K562 (cell line): ENCODE results near the gene MT1X. TPM values are rescaled to one million over a fixed set of nuclear protein-coding genes. Genes with fewer than 3 reads are reported as not detected.
A peak's percentile ranks its signal among the peaks of the same experiment; 100 is the strongest.

Experiments
- BCL6 ChIP-seq: fragments of 250-450 bp; sonication (Bioruptor Pico); IDR thresholded peaks from 2 replicates; pipeline ENCODE4 v1.4.0; 2020
- CREB1 ChIP-seq, 2 experiments: sonication (generic) in 1 of 2; formaldehyde crosslinking in 1 of 2; IDR thresholded peaks; 2 replicates each; pipeline versions ENCODE4 v1.6.1 to v1.8.0; 2012 to 2022; ENCODE audit warnings: inconsistent platforms in 1 of 2, mild to moderate bottlenecking in 1 of 2, missing genetic modification reagents in 1 of 2, moderate library complexity in 1 of 2
- CTBP1 ChIP-seq: fragments of 450-650 bp; IDR thresholded peaks from 2 replicates; pipeline ENCODE4 v1.6.1; 2016; ENCODE audit warnings: borderline replicate concordance
- CXXC5 ChIP-seq: fragments of 250-450 bp; sonication (Bioruptor Pico); IDR thresholded peaks from 2 replicates; pipeline ENCODE4 v1.8.0; 2022; ENCODE audit warnings: inconsistent platforms, mild to moderate bottlenecking, moderate library complexity
- HDAC8 ChIP-seq: fragments of 450-650 bp; IDR thresholded peaks from 2 replicates; pipeline ENCODE4 v1.6.1; 2016; ENCODE audit warnings: mild to moderate bottlenecking, missing genetic modification characterization, moderate library complexity, missing compliant biosample characterization
- MCM2 ChIP-seq: fragments of 450-650 bp; IDR thresholded peaks from 2 replicates; pipeline ENCODE4 v1.6.1; 2017; ENCODE audit warnings: low read depth, mild to moderate bottlenecking
- MECOM ChIP-seq: fragments of 250-450 bp; sonication (Bioruptor Pico); IDR thresholded peaks from 2 replicates; pipeline ENCODE4 v1.8.0; 2022; ENCODE audit warnings: inconsistent platforms
- NEUROD1 ChIP-seq: fragments of 150-350 bp; IDR thresholded peaks from 2 replicates; pipeline ENCODE4 v1.6.1; 2014; ENCODE audit warnings: borderline replicate concordance, low read length, low read depth; ENCODE audit not compliant: partially characterized antibody
- PREB ChIP-seq: sonication (generic); formaldehyde crosslinking; IDR thresholded peaks from 2 replicates; pipeline ENCODE4 v1.8.1; 2023; ENCODE audit warnings: mild to moderate bottlenecking, missing genetic modification reagents
- RCOR1 ChIP-seq, 2 experiments: IDR thresholded peaks; 2 replicates each; pipeline ENCODE4 v1.6.1; 2012; ENCODE audit warnings: low read depth in 2 of 2, low read length in 2 of 2, borderline replicate concordance in 1 of 2, improper control_type of control experiment in 1 of 2
- SUPT5H ChIP-seq: fragments of 450-650 bp; IDR thresholded peaks from 2 replicates; pipeline ENCODE4 v1.6.1; 2016
- TBP ChIP-seq: optimal IDR thresholded peaks from 2 replicates; pipeline ENCODE3; 2011; ENCODE audit warnings: low read depth, low read length, improper control_type of control experiment
- ZNF175 ChIP-seq: fragments of 200-800 bp; sonication (Bioruptor generic); IDR thresholded peaks from 2 replicates; pipeline ENCODE4 v1.6.1; 2016; ENCODE audit warnings: low read depth, mild to moderate bottlenecking, missing genetic modification characterization, missing compliant biosample characterization
- ZNF212 ChIP-seq: fragments of 450-650 bp; formaldehyde crosslinking; IDR thresholded peaks from 2 replicates; pipeline ENCODE4 v1.4.0; 2020; ENCODE audit warnings: mild to moderate bottlenecking
- ZNF282 ChIP-seq: sonication (generic); formaldehyde crosslinking; IDR thresholded peaks from 2 replicates; pipeline ENCODE4 v1.8.1; 2023; ENCODE audit warnings: missing genetic modification reagents
- ZNF668 ChIP-seq: fragments of 250-450 bp; sonication (Bioruptor Pico); IDR thresholded peaks from 2 replicates; pipeline ENCODE4 v1.8.0; 2022; ENCODE audit warnings: mild to moderate bottlenecking, inconsistent platforms
- ZNF740 ChIP-seq, 3 experiments: fragments of 200-800 bp in 1 of 3; sonication (Bioruptor generic) in 1 of 3; sonication (generic) in 1 of 3; formaldehyde crosslinking in 1 of 3; IDR thresholded peaks; 2 replicates each; pipeline versions ENCODE4 v1.6.1 to v1.8.0; 2016 to 2022; ENCODE audit warnings: mild to moderate bottlenecking in 2 of 3, missing compliant biosample characterization in 2 of 3, missing genetic modification characterization in 2 of 3, missing genetic modification reagents in 1 of 3
- ZSCAN29 ChIP-seq: fragments of 450-650 bp; IDR thresholded peaks from 2 replicates; pipeline ENCODE4 v1.6.1; 2017
- polyA plus RNA-seq, 8 experiments: library from polyadenylated mRNA; depleted of rRNA in 4 of 8; stranded (reverse) in 5 of 8; unstranded in 3 of 8; fragments of >200 nt; fragmentation: Nextera tagmentation in 2 of 8; fragmentation: Illumina TruSeq in 1 of 8; extraction: Ambion mirVana in 2 of 8; extraction: Trizol in 1 of 8; gene quantifications; 2 replicates each; pipeline versions ENCODE4 v1.2.1 to v1.2.3, GENCODE V29; 2011 to 2014; ENCODE audit warnings: inconsistent platforms in 1 of 8, missing spikeins in 1 of 8
- total RNA-seq, 7 experiments: library from RNA; depleted of rRNA in 6 of 7; stranded (reverse); fragments of >200 nt in 6 of 7; fragmentation: Illumina TruSeq in 2 of 7; extraction: Trizol in 2 of 7; gene quantifications; 2 replicates each; pipeline versions ENCODE4 v1.2.1 to v1.2.3, GENCODE V29; 2011 to 2021; ENCODE audit warnings: low replicate concordance in 1 of 7
- TF ChIP-seq, protein P1 (sequence below): sonication (generic); formaldehyde crosslinking; IDR thresholded peaks from 2 replicates; pipeline ENCODE4 v1.8.1; 2023; ENCODE audit warnings: mild to moderate bottlenecking, missing genetic modification reagents
- TF ChIP-seq, protein P2 (sequence below): fragments of 200-800 bp; sonication (Bioruptor generic); IDR thresholded peaks from 2 replicates; pipeline ENCODE4 v1.6.1; 2017; ENCODE audit warnings: missing genetic modification characterization, missing compliant biosample characterization

MT1X gene
- total and polyA plus RNA-seq, 9 of the 15 experiments (the other 6 are each of a cell fraction or from before 2014, with no cell fraction given), result 4.9 to 22.8 (median 8.7) TPM

- TF ChIP-seq, protein P1, sequence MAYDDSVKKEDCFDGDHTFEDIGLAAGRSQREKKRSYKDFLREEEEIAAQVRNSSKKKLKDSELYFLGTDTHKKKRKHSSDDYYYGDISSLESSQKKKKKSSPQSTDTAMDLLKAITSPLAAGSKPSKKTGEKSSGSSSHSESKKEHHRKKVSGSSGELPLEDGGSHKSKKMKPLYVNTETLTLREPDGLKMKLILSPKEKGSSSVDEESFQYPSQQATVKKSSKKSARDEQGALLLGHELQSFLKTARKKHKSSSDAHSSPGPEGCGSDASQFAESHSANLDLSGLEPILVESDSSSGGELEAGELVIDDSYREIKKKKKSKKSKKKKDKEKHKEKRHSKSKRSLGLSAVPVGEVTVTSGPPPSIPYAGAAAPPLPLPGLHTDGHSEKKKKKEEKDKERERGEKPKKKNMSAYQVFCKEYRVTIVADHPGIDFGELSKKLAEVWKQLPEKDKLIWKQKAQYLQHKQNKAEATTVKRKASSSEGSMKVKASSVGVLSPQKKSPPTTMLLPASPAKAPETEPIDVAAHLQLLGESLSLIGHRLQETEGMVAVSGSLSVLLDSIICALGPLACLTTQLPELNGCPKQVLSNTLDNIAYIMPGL (CRISPR knock-in tag), result peak; percentile 24; the same call in 1 of the 2 replicates
- TF ChIP-seq ZNF668 (CRISPR knock-in tag) (no peak), ZNF212 (CRISPR knock-in tag) (no peak), SUPT5H (peak; percentile 94), RCOR1 (IDR thresholded peaks at IDR 0.05; ENCODE audit: borderline replicate concordance in 1 of 2, low read depth in 2 of 2, low read length in 2 of 2) (peak in 1 of 2 experiments; percentile 56; a peak in 2 of 4 replicates), BCL6 (CRISPR knock-in tag) (no peak), ZNF740 (CRISPR knock-in tag; IDR thresholded peaks at IDR 0.05) (no peak), ZNF740 (tag; IDR thresholded peaks at IDR 0.05) (peak in 1 of 2 experiments; percentile 23; a peak in 1 of 4 replicates), MCM2 (no peak), MECOM (CRISPR knock-in tag) (no peak), NEUROD1 (peak; percentile 20), CREB1 (IDR thresholded peaks at IDR 0.05) (peak; percentile 79), CREB1 (CRISPR knock-in tag; IDR thresholded peaks at IDR 0.05) (peak; percentile 77), TBP (peak; percentile 56), CTBP1 (peak; percentile 76; the same call in 1 of the 2 replicates), HDAC8 (tag) (0 out of 2 replicates have a peak, but pooled peaks have one; percentile 56), ZNF175 (CRISPR knock-in tag) (peak; percentile 17; the same call in 1 of the 2 replicates), PREB (CRISPR knock-in tag) (no peak), ZNF282 (CRISPR knock-in tag) (peak; percentile 83), CXXC5 (CRISPR knock-in tag) (peak; percentile 93), ZSCAN29 (no peak)
- TF ChIP-seq, protein P2, sequence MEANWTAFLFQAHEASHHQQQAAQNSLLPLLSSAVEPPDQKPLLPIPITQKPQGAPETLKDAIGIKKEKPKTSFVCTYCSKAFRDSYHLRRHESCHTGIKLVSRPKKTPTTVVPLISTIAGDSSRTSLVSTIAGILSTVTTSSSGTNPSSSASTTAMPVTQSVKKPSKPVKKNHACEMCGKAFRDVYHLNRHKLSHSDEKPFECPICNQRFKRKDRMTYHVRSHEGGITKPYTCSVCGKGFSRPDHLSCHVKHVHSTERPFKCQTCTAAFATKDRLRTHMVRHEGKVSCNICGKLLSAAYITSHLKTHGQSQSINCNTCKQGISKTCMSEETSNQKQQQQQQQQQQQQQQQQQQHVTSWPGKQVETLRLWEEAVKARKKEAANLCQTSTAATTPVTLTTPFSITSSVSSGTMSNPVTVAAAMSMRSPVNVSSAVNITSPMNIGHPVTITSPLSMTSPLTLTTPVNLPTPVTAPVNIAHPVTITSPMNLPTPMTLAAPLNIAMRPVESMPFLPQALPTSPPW, result peak; percentile 84
Measured at GRCh38 chr16:56729735-56730662, 47.7 kb downstream of the MT1X start, which contains the start of gene NUP93 (continued).
